Epithelial cell of esophagus (primary cell): ENCODE data around the gene NR6A1.
A peak's percentile ranks its signal among the peaks of the same experiment; 100 is the strongest.

Source experiments
- DNase-seq: peaks from one replicate; pipeline ENCODE4 v3.0.0; 2010; ENCODE audit warnings: low read depth
- H3K4me3 ChIP-seq: 2 replicates; pipeline ENCODE4 v1.5.1; 2011; ENCODE audit warnings: mild to moderate bottlenecking, low read length, control low read depth
- CTCF ChIP-seq: IDR thresholded peaks from 2 replicates; pipeline ENCODE4 v1.5.1; 2011; ENCODE audit warnings: low read depth, mild to moderate bottlenecking, low read length, control low read depth, inconsistent platforms; ENCODE audit not compliant: insufficient read depth; ENCODE audit errors: missing control alignments

The NR6A1 gene

GRCh38 chr9:124611106-124611505 is 160.0 kb downstream of the NR6A1 start:
- no peak overlapping the region for H3K4me3 ChIP-seq
- DNase-seq: no peak
- no peak for TF ChIP-seq CTCF

DNA sequence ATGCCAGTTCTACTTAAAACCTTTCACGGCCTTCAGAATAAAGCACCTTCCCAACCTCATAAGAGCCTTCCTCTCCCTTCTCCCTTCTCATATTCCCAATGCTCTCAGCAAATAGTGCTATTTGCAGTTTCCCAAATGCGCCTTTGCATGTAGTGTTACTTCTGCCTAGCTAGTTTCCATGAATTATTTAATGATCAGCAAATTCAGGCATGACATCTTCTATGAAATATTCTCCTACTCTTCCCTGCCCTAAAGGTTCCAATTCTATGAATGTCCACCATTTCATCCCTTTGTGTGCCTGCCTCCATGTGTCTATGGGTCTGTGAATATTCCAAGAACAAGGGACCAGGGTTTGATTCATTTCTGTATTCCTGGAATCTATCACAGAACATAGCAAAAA is 165.1 kb downstream of the NR6A1 start:
- no peak for DNase-seq
- H3K4me3 ChIP-seq: no peak overlapping the region
- TF ChIP-seq CTCF: no peak

DNA sequence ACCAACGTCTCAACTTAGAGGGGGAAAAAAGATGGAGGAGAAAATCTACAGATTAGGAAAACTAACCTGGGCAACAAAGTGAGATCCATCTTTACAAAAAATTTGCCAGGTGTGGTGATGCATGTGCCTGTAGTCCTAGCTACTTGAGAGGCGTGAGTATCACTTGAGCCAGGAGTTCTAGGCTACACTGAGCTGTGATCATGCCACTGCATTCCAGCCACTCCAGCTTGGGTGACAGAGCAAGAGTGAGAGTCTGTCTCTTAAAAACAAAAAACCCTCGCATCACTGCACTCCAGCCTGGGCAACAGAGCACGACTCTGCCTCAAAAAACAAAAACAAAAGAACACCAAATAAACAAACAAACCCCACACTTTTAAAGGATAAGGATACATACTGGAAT is 165.9 kb downstream of the NR6A1 start:
- no peak for DNase-seq
- H3K4me3 ChIP-seq: no peak overlapping the region
- TF ChIP-seq CTCF: no peak

DNA sequence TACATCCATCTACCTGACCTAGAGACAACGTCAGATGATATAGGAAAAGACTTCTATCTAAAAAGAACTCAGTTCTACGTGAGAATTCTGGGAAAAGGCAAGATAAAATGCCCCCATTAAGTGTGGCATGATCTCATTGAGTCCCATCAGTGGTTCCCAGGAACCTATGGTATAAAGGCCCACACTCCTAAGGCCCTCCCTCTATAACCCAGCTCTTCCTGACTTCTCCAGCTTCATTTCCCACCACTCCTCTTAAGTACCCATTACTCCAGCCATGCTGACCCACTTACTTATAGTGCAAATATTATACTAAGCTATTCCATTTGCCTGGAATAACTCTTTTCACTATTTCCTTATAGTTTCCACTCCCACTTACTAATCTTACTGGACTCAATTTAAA is 168.5 kb downstream of the NR6A1 start:
- TF ChIP-seq CTCF: no peak
- H3K4me3 ChIP-seq: no peak overlapping the region
- DNase-seq: no peak

- H3K4me3 ChIP-seq: peak overlapping the region; percentile 7
- DNase-seq: peak; percentile 91
- TF ChIP-seq CTCF: no peak
Measured at GRCh38 chr9:124602204-124602603, 168.9 kb downstream of the NR6A1 start.

DNA sequence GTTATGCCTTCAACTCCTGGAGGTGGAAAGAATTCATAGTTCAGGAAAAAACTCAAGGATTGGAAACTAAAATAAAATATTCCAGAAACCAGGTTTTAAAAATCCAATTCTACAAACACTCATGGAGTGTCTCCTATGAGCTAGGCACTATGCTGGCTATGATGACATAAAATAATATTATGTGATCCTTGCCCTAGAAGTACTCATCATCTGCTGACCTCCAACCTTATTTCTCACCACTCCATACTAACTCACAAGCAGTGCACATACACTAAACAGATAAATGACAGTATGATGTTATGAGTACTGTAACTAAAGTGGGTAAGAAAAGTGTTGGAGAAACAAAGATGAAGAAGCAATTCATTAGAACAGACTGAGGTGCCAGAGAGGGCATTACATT is 170.7 kb downstream of the NR6A1 start:
- no peak for DNase-seq
- TF ChIP-seq CTCF: no peak

GRCh38 chr9:124599121-124599795 is 171.9 kb downstream of the NR6A1 start:
- no peak for TF ChIP-seq CTCF
- no peak overlapping the region for H3K4me3 ChIP-seq
- no peak for DNase-seq

More for the DNA sequence above, 170.7 kb downstream of the NR6A1 start:
- no peak overlapping the region for H3K4me3 ChIP-seq
